H1 (cell line): ENCODE results near the gene DGKK. TPM values are rescaled to one million over a fixed set of nuclear protein-coding genes. Genes with fewer than 3 reads are reported as not detected.

Experiments used
- CTCF ChIA-PET: fragments of 300-600 bp; sonication (Branson Sonifier 250); formaldehyde crosslinking; loops from one replicate; lab custom pipeline; 2021; ENCODE audit not compliant: partially characterized antibody; lab: Charles Lee
- POLR2A ChIA-PET: fragments of 300-600 bp; sonication (Branson Sonifier 250); formaldehyde crosslinking; loops from one replicate; lab custom pipeline; 2021; ENCODE audit warnings: inconsistent platforms; ENCODE audit not compliant: partially characterized antibody; lab: Charles Lee
- DNase-seq, 2 experiments: peaks; one replicate each; pipeline versions ENCODE4 v3.0.0 to v3.0.0-alpha.2; 2010 to 2022; ENCODE audit warnings: low spot score in 2 of 2, low read depth in 1 of 2, mixed read lengths in 1 of 2
- FAIRE-seq: peaks from 2 replicates; lab custom pipeline; 2011; peaks lifted over from hg19 to GRCh38; lab: Jason Lieb, UNC
- H2AFZ ChIP-seq: 2 replicates; pipeline ENCODE4 v1.8.1; 2012; ENCODE audit warnings: low read length, inconsistent platforms
- H2AK5ac ChIP-seq: 2 replicates; pipeline ENCODE4 v1.6.1; 2013; ENCODE audit warnings: low read depth, low read length
- H2BK120ac ChIP-seq: replicated peaks from 2 replicates; pipeline ENCODE3; 2013; ENCODE audit warnings: low read depth, low read length, inconsistent platforms
- H2BK12ac ChIP-seq: 2 replicates; pipeline ENCODE4 v1.6.1; 2013; ENCODE audit warnings: low read depth, low read length
- H2BK15ac ChIP-seq: 2 replicates; pipeline ENCODE4 v1.6.1; 2013; ENCODE audit warnings: low read length
- H2BK20ac ChIP-seq: 2 replicates; pipeline ENCODE4 v1.6.1; 2013; ENCODE audit warnings: low read length
- H2BK5ac ChIP-seq: 2 replicates; pipeline ENCODE4 v1.6.1; 2013; ENCODE audit warnings: low read depth, low read length
- H3K14ac ChIP-seq: 2 replicates; pipeline ENCODE4 v1.6.1; 2013; ENCODE audit warnings: inconsistent platforms; ENCODE audit not compliant: insufficient read length
- H3K18ac ChIP-seq: 2 replicates; pipeline ENCODE4 v1.6.1; 2013; ENCODE audit warnings: low read length; ENCODE audit errors: extremely low read depth
- H3K23ac ChIP-seq: 2 replicates; pipeline ENCODE4 v1.6.1; 2013; ENCODE audit warnings: inconsistent platforms; ENCODE audit not compliant: insufficient read length
- H3K23me2 ChIP-seq: 2 replicates; pipeline ENCODE4 v1.6.1; 2013; ENCODE audit warnings: low read depth, low read length
- H3K27ac ChIP-seq: 2 replicates; pipeline ENCODE4 v1.6.1; 2011; ENCODE audit warnings: low read depth, low read length, inconsistent platforms
- H3K27me3 ChIP-seq, 4 experiments: replicated peaks in 1 of 4; 1 replicate in 1 of 4; 2 replicates in 3 of 4; pipeline versions ENCODE4 v1.6.1 to v1.8.1; 2011 to 2013; ENCODE audit warnings: low read length in 3 of 4, mild to moderate bottlenecking in 3 of 4, inconsistent platforms in 2 of 4, mixed read lengths in 2 of 4, moderate library complexity in 1 of 4; ENCODE audit not compliant: control insufficient read depth in 3 of 4, insufficient read depth in 3 of 4; ENCODE audit errors: extremely low read depth in 1 of 4
- H3K36me3 ChIP-seq, 4 experiments: 2 replicates each; pipeline versions ENCODE4 v1.6.1 to v1.8.1; 2011 to 2013; ENCODE audit warnings: mild to moderate bottlenecking in 4 of 4, low read length in 3 of 4, moderate library complexity in 2 of 4, control low read depth in 1 of 4, inconsistent platforms in 1 of 4; ENCODE audit not compliant: insufficient read depth in 4 of 4, control insufficient read depth in 2 of 4
- H3K4ac ChIP-seq: replicated peaks from 2 replicates; pipeline ENCODE3; 2013; ENCODE audit warnings: low read length, low read depth, mixed read lengths, inconsistent platforms; ENCODE audit not compliant: insufficient read length
- H3K4me1 ChIP-seq, 4 experiments: replicated peaks in 1 of 4; 1 replicate in 1 of 4; 2 replicates in 3 of 4; pipeline versions ENCODE4 v1.6.1 to v1.8.1; 2011 to 2013; ENCODE audit warnings: low read length in 3 of 4, inconsistent platforms in 2 of 4, mixed read lengths in 1 of 4; ENCODE audit not compliant: insufficient read depth in 4 of 4, control insufficient read depth in 3 of 4
- H3K4me2 ChIP-seq, 2 experiments: 2 replicates each; pipeline versions ENCODE4 v1.6.1 to v1.8.1; 2011 to 2013; ENCODE audit warnings: low read depth in 2 of 2, low read length in 2 of 2, control low read depth in 1 of 2, inconsistent platforms in 1 of 2, mild to moderate bottlenecking in 1 of 2; ENCODE audit not compliant: insufficient read depth in 1 of 2
- H3K4me3 ChIP-seq, 4 experiments: fragments of 200-600, 300-600 bp in 1 of 4; sonication (generic), shearing (Covaris generic), sonication (Bioruptor Twin) in 1 of 4; 2 replicates each; pipeline versions ENCODE4 v1.5.1 to v1.8.1; 2011 to 2016; ENCODE audit warnings: low read length in 4 of 4, low read depth in 3 of 4, control low read depth in 2 of 4, inconsistent platforms in 2 of 4, mild to moderate bottlenecking in 2 of 4, mixed read lengths in 1 of 4, moderate library complexity in 1 of 4; ENCODE audit not compliant: insufficient read depth in 2 of 4; ENCODE audit errors: extremely low read depth in 1 of 4
- H3K56ac ChIP-seq: replicated peaks from 2 replicates; pipeline ENCODE3; 2013; ENCODE audit warnings: low read depth, mild to moderate bottlenecking, mixed read lengths, low read length, inconsistent platforms; ENCODE audit not compliant: insufficient read length
- H3K79me1 ChIP-seq: 2 replicates; pipeline ENCODE4 v1.6.1; 2013; ENCODE audit warnings: low read depth, low read length, control low read depth
- H3K79me2 ChIP-seq, 2 experiments: 2 replicates each; pipeline versions ENCODE4 v1.6.1 to v1.8.1; 2012 to 2013; ENCODE audit warnings: low read length in 2 of 2, mild to moderate bottlenecking in 2 of 2, inconsistent platforms in 1 of 2; ENCODE audit not compliant: insufficient read depth in 2 of 2, control insufficient read depth in 1 of 2
- H3K9ac ChIP-seq, 4 experiments: replicated peaks in 1 of 4; 1 replicate in 1 of 4; 2 replicates in 3 of 4; pipeline versions ENCODE4 v1.6.1 to v1.8.1; 2011 to 2013; ENCODE audit warnings: low read depth in 3 of 4, low read length in 3 of 4, control low read depth in 2 of 4, mild to moderate bottlenecking in 2 of 4, moderate library complexity in 2 of 4, inconsistent platforms in 1 of 4; ENCODE audit errors: extremely low read depth in 1 of 4
- H3K9me3 ChIP-seq, 2 experiments: 2 replicates each; pipeline versions ENCODE4 v1.6.1 to v1.8.1; 2012 to 2013; ENCODE audit warnings: mild to moderate bottlenecking in 2 of 2, moderate library complexity in 2 of 2, control low read depth in 1 of 2, inconsistent platforms in 1 of 2, low read depth in 1 of 2, low read length in 1 of 2, mixed read lengths in 1 of 2; ENCODE audit not compliant: insufficient read depth in 2 of 2
- H4K20me1 ChIP-seq, 2 experiments: replicated peaks in 1 of 2; 2 replicates each; pipeline versions ENCODE3 to v1.8.1; 2011 to 2013; ENCODE audit warnings: inconsistent platforms in 2 of 2, low read length in 2 of 2, mild to moderate bottlenecking in 1 of 2; ENCODE audit not compliant: insufficient read depth in 2 of 2, control insufficient read depth in 1 of 2
- H4K5ac ChIP-seq: 2 replicates; pipeline ENCODE4 v1.6.1; 2013; ENCODE audit warnings: low read length, low read depth, mixed read lengths, inconsistent platforms; ENCODE audit not compliant: insufficient read length
- H4K8ac ChIP-seq: 2 replicates; pipeline ENCODE4 v1.8.0; 2013; ENCODE audit warnings: mild to moderate bottlenecking, moderate library complexity, low read length, inconsistent platforms; ENCODE audit not compliant: insufficient read depth; ENCODE audit errors: extremely low read depth
- H4K91ac ChIP-seq: replicated peaks from 2 replicates; pipeline ENCODE3; 2013; ENCODE audit warnings: low read length, mixed read lengths, inconsistent platforms; ENCODE audit not compliant: insufficient read length
- BACH1 ChIP-seq: IDR thresholded peaks from 2 replicates; pipeline ENCODE4 v1.6.1; 2012; ENCODE audit warnings: low read length, improper control_type of control experiment
- BCL11A ChIP-seq, 2 experiments: IDR thresholded peaks; one replicate each; pipeline ENCODE4 v1.6.1; 2011; ENCODE audit warnings: low read depth in 2 of 2, low read length in 2 of 2, mild to moderate bottlenecking in 2 of 2
- CBX5 ChIP-seq: fragments of 300-800, 300-1000 bp; sonication (generic); IDR thresholded peaks from 2 replicates; pipeline ENCODE4 v1.7.1; 2016; ENCODE audit warnings: antibody characterized with exemption, low read length, low read depth
- CHD1 ChIP-seq: IDR thresholded peaks from 2 replicates; pipeline ENCODE4 v1.6.1; 2012; ENCODE audit warnings: low read depth, low read length, improper control_type of control experiment
- CTBP2 ChIP-seq: IDR thresholded peaks from 2 replicates; pipeline ENCODE4 v1.7.0; 2011; ENCODE audit warnings: borderline replicate concordance, mild to moderate bottlenecking, moderate library complexity, mixed read lengths, low read length; ENCODE audit not compliant: insufficient read depth, insufficient read length
- KDM5A ChIP-seq: fragments of 200-600 bp; IDR thresholded peaks from 2 replicates; pipeline ENCODE4 v1.7.1; 2012; ENCODE audit warnings: mild to moderate bottlenecking, low read length, inconsistent platforms, mixed read lengths
- POLR2AphosphoS5 ChIP-seq: IDR thresholded peaks from 2 replicates; pipeline ENCODE4 v1.6.1; 2011; ENCODE audit warnings: low read depth, low read length
- RFX5 ChIP-seq: IDR thresholded peaks from 2 replicates; pipeline ENCODE4 v1.6.1; 2011; ENCODE audit warnings: low read depth, low read length, improper control_type of control experiment, borderline replicate concordance
- WGBS, 2 experiments: shearing (Covaris generic) in 1 of 2; methylation state at CpG; one replicate each; pipeline versions ENCODE4 v1.1.6 to v1.1.7; 2013 to 2015; ENCODE audit warnings: low lambda C conversion rate in 2 of 2, mixed read lengths in 2 of 2, inconsistent platforms in 1 of 2, low coverage in 1 of 2, missing lambda C conversion rate in 1 of 2; ENCODE audit not compliant: insufficient replicate concordance in 2 of 2, insufficient coverage in 1 of 2, insufficient read length in 1 of 2; ENCODE audit errors: extremely low coverage in 1 of 2, missing lambda C conversion rate in 1 of 2; 5-methylcytosine and 5-hydroxymethylcytosine counted together
- polyA plus RNA-seq, 7 experiments: library from polyadenylated mRNA; depleted of rRNA in 3 of 7; stranded (reverse) in 5 of 7; unstranded in 2 of 7; fragments of >200 nt in 5 of 7; fragments of 200-250 nt in 2 of 7; gene quantifications; 1 replicate in 5 of 7; 2 replicates in 1 of 7; 4 replicates in 1 of 7; pipeline versions ENCODE4 v1.2.1 to v1.2.3, GENCODE V29; 2011 to 2013; ENCODE audit warnings: missing spikeins in 2 of 7, mixed read lengths in 2 of 7
- total RNA-seq: library from RNA; stranded (reverse); fragmentation: NEBNext Ultra II Directional; extraction: Animal tissue kit (Norgen Biotek cat#: 25700); gene quantifications from 2 replicates; pipeline ENCODE4 v1.2.1, GENCODE V29; 2021
- TF ChIP-seq, protein P1 (sequence below): IDR thresholded peaks from 2 replicates; pipeline ENCODE4 v1.6.1; 2012; ENCODE audit warnings: inconsistent platforms
- TF ChIP-seq, protein P2 (sequence below), 3 experiments: IDR thresholded peaks; 1 replicate in 2 of 3; 2 replicates in 1 of 3; pipeline versions ENCODE4 v1.5.1 to v1.6.1; 2011; ENCODE audit warnings: low read length in 3 of 3, mild to moderate bottlenecking in 3 of 3, inconsistent platforms in 2 of 3, low read depth in 1 of 3, moderate library complexity in 1 of 3; ENCODE audit not compliant: insufficient read depth in 1 of 3; ENCODE audit errors: control extremely low read depth in 1 of 3

The DGKK gene
- total and polyA plus RNA-seq, 2 of the 8 experiments (the other 6 are each of a cell fraction or from before 2014, with no cell fraction given): 4.9 to 19.2 TPM

DNA sequence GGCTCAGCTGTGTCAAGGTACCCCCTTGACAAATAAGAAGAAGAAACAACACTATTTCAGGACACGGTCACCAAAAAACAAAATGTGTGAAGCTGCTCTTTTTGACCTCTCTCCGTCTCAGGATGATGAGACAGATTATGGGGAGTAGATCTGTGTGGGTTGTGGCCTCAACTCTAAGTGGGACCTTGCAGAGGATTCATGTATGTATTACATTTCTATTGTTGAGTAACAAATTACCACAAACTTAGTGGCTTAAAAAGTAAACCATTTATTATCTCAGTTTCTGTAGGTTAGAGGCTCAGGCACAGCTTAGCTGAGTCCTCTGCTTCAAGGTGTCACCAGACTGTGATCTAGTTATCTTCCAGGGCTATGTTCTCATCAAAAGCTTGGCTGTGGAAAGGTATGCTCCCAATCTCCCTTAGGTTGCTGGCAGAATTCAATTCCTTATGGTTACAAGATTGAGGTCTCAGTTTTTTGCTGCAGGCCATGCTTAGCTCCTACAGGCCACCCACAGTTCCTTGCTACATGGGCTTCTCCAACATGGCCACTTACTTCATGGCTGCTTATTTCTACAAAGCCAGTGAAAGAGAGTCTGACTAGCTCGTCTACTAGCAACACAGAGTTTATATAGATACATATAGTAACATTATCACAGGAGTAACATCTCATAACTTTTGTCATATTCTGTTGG is 28.1 kb downstream of the DGKK start:
- no peak for FAIRE-seq
- no peak overlapping the region for H2AK5ac ChIP-seq
- CTCF ChIA-PET: interaction anchor here (1.1 kb wide), 1 partner anchor 9 kb away, joined by 4 read pairs; no protein-coding TSS in a partner anchor

More for the DNA sequence above, 28.1 kb downstream of the DGKK start:
- Histone ChIP-seq H3K79me1 (no peaks in the 10 kb centered on the region), H3K23ac (no peak overlapping the region), H3K9me3 (no peaks in the 10 kb centered on the region), H2BK12ac (no peak overlapping the region), H3K27me3 (no peaks in the 10 kb centered on the region), H3K18ac (no peak overlapping the region), H3K4me3 (no peak overlapping the region), H3K9ac (no peak overlapping the region), H3K14ac (no peak overlapping the region), H3K23me2 (no peaks in the 10 kb centered on the region), H2BK120ac (no peak overlapping the region), H3K27ac (no peak overlapping the region), H4K20me1 (no peaks in the 10 kb centered on the region), H4K5ac (no peak overlapping the region), H3K4me1 (no peaks in the 10 kb centered on the region), H3K56ac (no peak overlapping the region), H2BK5ac (no peak overlapping the region), H2BK20ac (no peak overlapping the region)
- 47% methylated on average over 2 of the region's 3 CpGs; no CpG with 5 or more reads in 1 of the 2 experiments for WGBS, 2 experiments
- POLR2A ChIA-PET: no interaction called here
- TF ChIP-seq RFX5 (no peak), CTBP2 (no peak), POLR2AphosphoS5 (no peak), BACH1 (no peak), KDM5A (no peak), CBX5 (no peak), BCL11A (IDR thresholded peaks at IDR 0.05; ENCODE audit: low read depth in 2 of 2, low read length in 2 of 2) (no peak), CHD1 (no peak)
- TF ChIP-seq, protein P1, sequence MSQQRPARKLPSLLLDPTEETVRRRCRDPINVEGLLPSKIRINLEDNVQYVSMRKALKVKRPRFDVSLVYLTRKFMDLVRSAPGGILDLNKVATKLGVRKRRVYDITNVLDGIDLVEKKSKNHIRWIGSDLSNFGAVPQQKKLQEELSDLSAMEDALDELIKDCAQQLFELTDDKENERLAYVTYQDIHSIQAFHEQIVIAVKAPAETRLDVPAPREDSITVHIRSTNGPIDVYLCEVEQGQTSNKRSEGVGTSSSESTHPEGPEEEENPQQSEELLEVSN: no peak
- TF ChIP-seq, protein P2, sequence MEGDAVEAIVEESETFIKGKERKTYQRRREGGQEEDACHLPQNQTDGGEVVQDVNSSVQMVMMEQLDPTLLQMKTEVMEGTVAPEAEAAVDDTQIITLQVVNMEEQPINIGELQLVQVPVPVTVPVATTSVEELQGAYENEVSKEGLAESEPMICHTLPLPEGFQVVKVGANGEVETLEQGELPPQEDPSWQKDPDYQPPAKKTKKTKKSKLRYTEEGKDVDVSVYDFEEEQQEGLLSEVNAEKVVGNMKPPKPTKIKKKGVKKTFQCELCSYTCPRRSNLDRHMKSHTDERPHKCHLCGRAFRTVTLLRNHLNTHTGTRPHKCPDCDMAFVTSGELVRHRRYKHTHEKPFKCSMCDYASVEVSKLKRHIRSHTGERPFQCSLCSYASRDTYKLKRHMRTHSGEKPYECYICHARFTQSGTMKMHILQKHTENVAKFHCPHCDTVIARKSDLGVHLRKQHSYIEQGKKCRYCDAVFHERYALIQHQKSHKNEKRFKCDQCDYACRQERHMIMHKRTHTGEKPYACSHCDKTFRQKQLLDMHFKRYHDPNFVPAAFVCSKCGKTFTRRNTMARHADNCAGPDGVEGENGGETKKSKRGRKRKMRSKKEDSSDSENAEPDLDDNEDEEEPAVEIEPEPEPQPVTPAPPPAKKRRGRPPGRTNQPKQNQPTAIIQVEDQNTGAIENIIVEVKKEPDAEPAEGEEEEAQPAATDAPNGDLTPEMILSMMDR (IDR thresholded peaks at IDR 0.05; ENCODE audit: control extremely low read depth in 1 of 3, insufficient read depth in 1 of 3, low read depth in 1 of 3, low read length in 3 of 3): no peak
- TF ChIP-seq, all 59 proteins: peak for 0
- no peak for DNase-seq
- Histone ChIP-seq H3K4me2 (no peak overlapping the region), H2AFZ (no peak overlapping the region), H2BK15ac (no peak overlapping the region), H3K4ac (no peak overlapping the region), H3K36me3 (no peaks in the 10 kb centered on the region), H4K91ac (no peak overlapping the region), H3K79me2 (no peaks in the 10 kb centered on the region), H4K8ac (no peak overlapping the region)
